ENCODE results near the gene LRIG1.

DNA sequence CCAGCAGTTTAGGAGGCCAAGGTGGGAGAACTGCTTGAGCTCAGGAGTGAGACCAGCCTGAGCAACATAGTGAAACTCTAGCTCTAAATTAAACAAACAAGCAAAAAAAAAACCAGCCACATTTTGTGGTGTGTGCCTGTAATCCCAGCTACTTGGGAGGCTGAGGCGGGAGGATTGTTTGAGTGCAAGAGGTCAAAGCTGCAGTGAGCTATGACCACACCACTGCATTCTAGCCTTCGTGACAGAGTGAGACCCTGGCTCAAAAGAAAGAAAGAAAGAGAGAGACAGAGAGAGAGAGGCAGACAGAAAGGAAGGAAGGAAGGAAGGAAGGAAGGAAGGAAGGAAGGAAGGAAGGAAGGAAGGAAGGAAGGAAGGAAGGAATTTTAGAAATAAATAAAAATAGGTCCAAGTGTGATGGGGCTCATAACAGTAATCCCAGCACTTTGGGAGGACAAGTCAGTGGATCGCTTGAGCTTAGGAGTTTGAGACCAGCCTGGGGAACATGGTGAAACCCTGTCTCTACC, 38.7 kb upstream of the LRIG1 start:
- TF ChIP-seq EP300 (IDR thresholded peaks at IDR 0.05; ENCODE audit: borderline replicate concordance) (no peak), FOXM1 (IDR thresholded peaks at IDR 0.05; ENCODE audit: borderline replicate concordance, low read depth) (no peak), TEAD4 (IDR thresholded peaks at IDR 0.05) (no peak), TAF1 (IDR thresholded peaks at IDR 0.05; ENCODE audit: low read depth) (no peak), RAD21 (IDR thresholded peaks at IDR 0.05; ENCODE audit: low read depth) (no peak), NFIC (IDR thresholded peaks at IDR 0.05) (no peak), CREB1 (IDR thresholded peaks at IDR 0.05; ENCODE audit: low read depth) (no peak), CEBPB (IDR thresholded peaks at IDR 0.05) (no peak), MAX (IDR thresholded peaks at IDR 0.05) (no peak), REST (IDR thresholded peaks at IDR 0.05; ENCODE audit: low read depth) (no peak), YY1 (IDR thresholded peaks at IDR 0.05; ENCODE audit: low read depth) (no peak)
- TF ChIP-seq, protein P1, sequence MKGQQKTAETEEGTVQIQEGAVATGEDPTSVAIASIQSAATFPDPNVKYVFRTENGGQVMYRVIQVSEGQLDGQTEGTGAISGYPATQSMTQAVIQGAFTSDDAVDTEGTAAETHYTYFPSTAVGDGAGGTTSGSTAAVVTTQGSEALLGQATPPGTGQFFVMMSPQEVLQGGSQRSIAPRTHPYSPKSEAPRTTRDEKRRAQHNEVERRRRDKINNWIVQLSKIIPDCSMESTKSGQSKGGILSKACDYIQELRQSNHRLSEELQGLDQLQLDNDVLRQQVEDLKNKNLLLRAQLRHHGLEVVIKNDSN (IDR thresholded peaks at IDR 0.05), result no peak

All from Ishikawa (cell line).